Prostate gland (tissue), 2 donors: Measurements from ENCODE around the gene C1QL3. TPM values are rescaled to one million over a fixed set of nuclear protein-coding genes. Genes with fewer than 3 reads are reported as not detected.

Experiments
- DNase-seq: peaks from one replicate; pipeline ENCODE4 v3.0.0-alpha.2; 2019; ENCODE audit warnings: low spot score
- H3K27ac ChIP-seq, 2 donors: fragments of 200-600 bp; sonication (generic); 2 replicates each; pipeline ENCODE4 v1.5.1; 2017 to 2019
- H3K27me3 ChIP-seq: fragments of 200-600 bp; sonication (generic); replicated peaks from 2 replicates; pipeline ENCODE4 v1.5.1; 2019; ENCODE audit not compliant: insufficient read depth
- H3K36me3 ChIP-seq, 2 donors: fragments of 200-600 bp; sonication (generic); 1 replicate in 1 of 2; 2 replicates in 1 of 2; pipeline versions ENCODE4 v1.5.1 to v1.8.1; 2017 to 2019
- H3K4me1 ChIP-seq: fragments of 200-600 bp; sonication (generic); replicated peaks from 2 replicates; pipeline ENCODE4 v1.5.1; 2019
- H3K4me3 ChIP-seq, 2 donors: fragments of 200-600 bp; sonication (generic); 2 replicates each; pipeline ENCODE4 v1.5.1; 2017 to 2019
- H3K9me3 ChIP-seq: fragments of 200-600 bp; sonication (generic); 2 replicates; pipeline ENCODE4 v1.5.1; 2017
- POLR2A ChIP-seq: fragments of 450-650 bp; IDR thresholded peaks from one replicate; pipeline ENCODE4 v1.6.1; 2016; ENCODE audit warnings: antibody characterized with exemption, mild to moderate bottlenecking
- POLR2AphosphoS5 ChIP-seq: sonication (generic); formaldehyde crosslinking; IDR thresholded peaks from one replicate; pipeline ENCODE4 v1.6.1; 2017; ENCODE audit warnings: antibody characterized with exemption
- WGBS: methylation state at CpG from one replicate; pipeline ENCODE4 v1.1.5; 2018; 5-methylcytosine and 5-hydroxymethylcytosine counted together
- intact Hi-C: fragments of 100-400 bp; cut with DNase I; formaldehyde crosslinking; loops from one replicate; pipeline ENCODE4 v1.14.2; 2022
- small RNA-seq, 2 donors: library from RNA; depleted of rRNA; stranded (forward); fragments of <200 nt; gene quantifications; one replicate each; pipeline ENCODE3, GENCODE V24; 2016
- total RNA-seq, 2 donors: library from RNA; depleted of rRNA; stranded (reverse); fragments of >200 nt; gene quantifications; one replicate each; pipeline ENCODE4 v1.1.0, GENCODE V29; 2016
- TF ChIP-seq, protein P1 (sequence below), 4 experiments: fragments of 200-600 bp in 2 of 4; fragments of 450-650 bp in 2 of 4; sonication (generic) in 2 of 4; IDR thresholded peaks; 1 replicate in 3 of 4; 2 replicates in 1 of 4; pipeline ENCODE4 v1.5.1; 2016 to 2019; ENCODE audit warnings: antibody characterized with exemption in 4 of 4, mild to moderate bottlenecking in 2 of 4, moderate library complexity in 2 of 4

The C1QL3 gene
- total RNA-seq, 2 donors from 2014 or later = 2.6 TPM; not detected in 1

GRCh38 chr10:16470747-16471146, 50.9 kb downstream of the C1QL3 start:
- intact Hi-C loops = no loop called here
- H3K4me3 ChIP-seq = no peak overlapping the region
- no peaks in the 10 kb centered on the region for H3K27me3 ChIP-seq
- TF ChIP-seq, protein P1, sequence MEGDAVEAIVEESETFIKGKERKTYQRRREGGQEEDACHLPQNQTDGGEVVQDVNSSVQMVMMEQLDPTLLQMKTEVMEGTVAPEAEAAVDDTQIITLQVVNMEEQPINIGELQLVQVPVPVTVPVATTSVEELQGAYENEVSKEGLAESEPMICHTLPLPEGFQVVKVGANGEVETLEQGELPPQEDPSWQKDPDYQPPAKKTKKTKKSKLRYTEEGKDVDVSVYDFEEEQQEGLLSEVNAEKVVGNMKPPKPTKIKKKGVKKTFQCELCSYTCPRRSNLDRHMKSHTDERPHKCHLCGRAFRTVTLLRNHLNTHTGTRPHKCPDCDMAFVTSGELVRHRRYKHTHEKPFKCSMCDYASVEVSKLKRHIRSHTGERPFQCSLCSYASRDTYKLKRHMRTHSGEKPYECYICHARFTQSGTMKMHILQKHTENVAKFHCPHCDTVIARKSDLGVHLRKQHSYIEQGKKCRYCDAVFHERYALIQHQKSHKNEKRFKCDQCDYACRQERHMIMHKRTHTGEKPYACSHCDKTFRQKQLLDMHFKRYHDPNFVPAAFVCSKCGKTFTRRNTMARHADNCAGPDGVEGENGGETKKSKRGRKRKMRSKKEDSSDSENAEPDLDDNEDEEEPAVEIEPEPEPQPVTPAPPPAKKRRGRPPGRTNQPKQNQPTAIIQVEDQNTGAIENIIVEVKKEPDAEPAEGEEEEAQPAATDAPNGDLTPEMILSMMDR (IDR thresholded peaks at IDR 0.05) = no peak
- no peaks in the 10 kb centered on the region for H3K9me3 ChIP-seq
- H3K36me3 ChIP-seq = no peaks in the 10 kb centered on the region
- H3K27ac ChIP-seq = no peak overlapping the region
- no peak for DNase-seq
- no peaks in the 10 kb centered on the region for H3K4me1 ChIP-seq
- 88% methylated on average over 5 of the region's 5 CpGs for WGBS

DNA sequence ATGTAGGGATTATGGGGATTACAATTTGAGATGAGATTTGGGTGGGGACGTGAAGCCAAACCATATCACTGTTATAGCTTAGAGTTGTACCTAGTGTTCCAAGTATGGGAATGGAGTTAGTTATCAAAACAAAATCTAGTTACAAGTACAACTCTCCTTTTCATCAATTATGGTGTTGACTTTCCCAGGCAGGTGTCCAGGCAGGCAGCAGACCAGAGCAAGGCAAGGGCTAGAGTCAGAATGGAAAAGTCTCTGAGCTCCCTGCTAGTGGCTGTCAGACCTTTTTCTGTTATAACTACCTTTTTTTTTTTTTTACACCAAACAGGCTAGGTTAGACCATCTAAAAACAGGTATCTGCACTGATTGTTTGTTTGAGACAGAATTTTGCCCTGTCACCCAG, 55.7 kb downstream of the C1QL3 start:
- no peak overlapping the region for H3K4me3 ChIP-seq
- intact Hi-C loops = no loop called here
- no peak overlapping the region for H3K27ac ChIP-seq
- DNase-seq = no peak
- H3K36me3 ChIP-seq = no peaks in the 10 kb centered on the region
- H3K27me3 ChIP-seq = no peaks in the 10 kb centered on the region
- no peaks in the 10 kb centered on the region for H3K4me1 ChIP-seq
- 76% methylated on average over 1 of the region's 1 CpG for WGBS
- TF ChIP-seq, protein P1 (IDR thresholded peaks at IDR 0.05) = no peak
- TF ChIP-seq POLR2AphosphoS5 = no peak
- TF ChIP-seq POLR2A = no peak
- H3K9me3 ChIP-seq = no peaks in the 10 kb centered on the region

Small RNA genes within 50 kb of the gene (small RNA-seq; reads per million reads assigned to genes)
- gene RNU2-18P = 0 reads per million in 2 donors

Other genes starting within 250 kb of the C1QL3 start
- gene PTER, start 84.9 kb downstream of the C1QL3 start, total RNA-seq = 10 to 100 TPM; 10.4 to 18.8 TPM